Right kidney (tissue), 1 donor: Measurements from ENCODE around the gene SLC35E1.
"Not testable (repeated sequence)": the region's sequence is repeated elsewhere in the genome, so short reads cannot be mapped to it uniquely, and the experiment has no call there.

Experiments used
- DNase-seq: peaks from one replicate; pipeline ENCODE4 v3.0.0-alpha.2; 2016

The SLC35E1 gene

GRCh38 chr19:16582486-16583261, 10.5 kb upstream of the SLC35E1 start:
- no peak for DNase-seq

GRCh38 chr19:16581971-16582343, 9.7 kb upstream of the SLC35E1 start:
- DNase-seq = no peak

- DNase-seq = no peak
Measured at GRCh38 chr19:16581145-16581970, 9.1 kb upstream of the SLC35E1 start.

GRCh38 chr19:16579381-16579780, 7.2 kb upstream of the SLC35E1 start:
- no peak for DNase-seq

GRCh38 chr19:16577531-16577985, 5.3 kb upstream of the SLC35E1 start:
- DNase-seq = no peak

GRCh38 chr19:16576690-16577530, 4.7 kb upstream of the SLC35E1 start:
- no peak for DNase-seq

GRCh38 chr19:16575861-16576689, 3.9 kb upstream of the SLC35E1 start:
- DNase-seq = no peak

- no peak for DNase-seq
Measured at GRCh38 chr19:16575282-16575681, 3.1 kb upstream of the SLC35E1 start.

- DNase-seq = no peak
Measured at GRCh38 chr19:16573925-16574324, 1.7 kb upstream of the SLC35E1 start.

GRCh38 chr19:16573296-16573695, 1.1 kb upstream of the SLC35E1 start:
- DNase-seq = no peak

GRCh38 chr19:16571822-16572331, 338 bp downstream of the SLC35E1 start:
- DNase-seq = peak; percentile 63

- no peak for DNase-seq
Measured at GRCh38 chr19:16571283-16571682, 932 bp downstream of the SLC35E1 start.

GRCh38 chr19:16569609-16570320, 2.5 kb downstream of the SLC35E1 start:
- no peak for DNase-seq

GRCh38 chr19:16566702-16567101, 5.5 kb downstream of the SLC35E1 start:
- no peak for DNase-seq

- DNase-seq = no peak
Measured at GRCh38 chr19:16566161-16566560, 6.1 kb downstream of the SLC35E1 start.

GRCh38 chr19:16564842-16565241, 7.4 kb downstream of the SLC35E1 start:
- DNase-seq = no peak

- DNase-seq = no peak
Measured at GRCh38 chr19:16562608-16563025, 9.6 kb downstream of the SLC35E1 start.

GRCh38 chr19:16561382-16561781, 10.8 kb downstream of the SLC35E1 start:
- no peak for DNase-seq

- no peak for DNase-seq
Measured at GRCh38 chr19:16559780-16560276, 12.4 kb downstream of the SLC35E1 start.

GRCh38 chr19:16554776-16555175, 17.4 kb downstream of the SLC35E1 start:
- no peak for DNase-seq

- not testable (repeated sequence) for DNase-seq
Measured at GRCh38 chr19:16551902-16552301, 20.3 kb downstream of the SLC35E1 start.
